ENCODE data around the gene JTB. TPM values are rescaled to one million over a fixed set of nuclear protein-coding genes. Genes with fewer than 3 reads are reported as not detected.

Gene JTB
- total and polyA plus RNA-seq, 9 donors, result 77.5 to 207 (median 88.6) TPM

DNA sequence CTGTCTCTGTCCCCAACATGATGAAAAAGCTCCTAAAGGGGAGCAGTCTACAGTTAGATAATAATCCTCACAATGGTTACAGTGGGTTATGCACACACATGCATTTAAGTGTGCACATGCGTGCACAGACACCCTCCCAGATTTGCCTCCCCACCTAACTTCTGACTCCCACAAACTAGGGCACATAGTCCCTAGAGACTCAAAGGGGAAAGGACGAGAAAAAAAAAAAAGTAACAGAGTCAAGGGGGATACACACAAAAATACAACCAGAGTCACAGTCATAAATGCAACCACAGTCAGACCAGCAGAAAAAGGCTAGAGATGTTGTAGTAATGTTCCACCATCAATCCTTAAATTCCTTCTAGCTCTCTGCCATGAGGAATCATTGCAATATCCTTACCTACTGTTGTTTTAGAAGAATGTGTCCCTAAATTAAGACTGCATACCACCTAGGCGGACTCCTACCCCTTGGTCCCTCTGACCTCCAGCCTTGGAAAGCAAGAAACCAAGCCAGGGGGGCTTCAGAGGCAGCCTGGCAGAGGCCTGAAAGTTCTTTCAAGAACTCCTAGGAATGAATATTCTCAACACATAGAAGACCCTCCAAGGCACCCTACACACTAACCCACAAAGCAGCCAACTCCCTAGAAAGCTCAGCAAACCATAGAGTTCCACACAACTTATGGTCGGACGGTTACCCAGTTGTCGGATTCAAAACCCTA is 20.3 kb downstream of the JTB start:
- Histone ChIP-seq H3K27me3 (no peaks in the 10 kb centered on the region), H3K9me3 (no peaks in the 10 kb centered on the region), H3K36me3 (no peaks in the 10 kb centered on the region), H3K27ac (no peak overlapping the region), H3K4me1 (ENCODE audit: insufficient read depth) (peaks cover 25% of the 10 kb centered on the region), H3K4me3 (peak overlapping the region; percentile 72)
- TF ChIP-seq POLR2A (IDR thresholded peaks at IDR 0.05) (no peak), EP300 (IDR thresholded peaks at IDR 0.05) (no peak), CTCF (IDR thresholded peaks at IDR 0.05) (no peak)
- intact Hi-C loops (cut with DNase I), result loop anchor here in 1 of 4 donors (10.0 kb wide), 1 partner anchor 162 kb away; no protein-coding TSS in a partner anchor
- DNase-seq, result no peak
- WGBS, 3 donors, result 17 to 35% (median 27%) methylated on average over 6 of the region's 6 CpGs

DNA sequence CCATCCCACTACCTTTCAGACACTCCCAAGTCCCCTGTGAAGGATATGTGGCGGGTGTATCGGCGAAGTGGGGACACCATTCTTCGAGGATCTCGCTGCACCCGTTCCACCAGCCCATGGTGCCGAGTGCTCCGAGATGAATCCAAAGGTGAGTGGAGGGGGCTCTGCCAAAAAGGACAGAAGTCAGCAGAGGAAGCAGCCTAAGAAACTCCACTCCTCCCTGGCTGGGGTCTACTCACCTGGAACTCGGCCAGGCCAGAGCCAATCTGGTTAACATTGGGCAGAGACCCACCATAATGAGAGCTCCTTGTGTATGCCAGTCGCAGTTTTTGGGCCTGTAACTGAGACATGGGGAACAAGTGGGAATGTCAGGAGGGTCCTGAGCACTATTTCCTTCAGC is 22.6 kb downstream of the JTB start:
- no peaks in the 10 kb centered on the region for H3K9me3 ChIP-seq
- TF ChIP-seq CTCF (IDR thresholded peaks at IDR 0.05) (no peak), EP300 (IDR thresholded peaks at IDR 0.05) (no peak), POLR2A (IDR thresholded peaks at IDR 0.05) (no peak)
- no peaks in the 10 kb centered on the region for H3K36me3 ChIP-seq
- intact Hi-C loops (cut with DNase I), result loop anchor here in 1 of 4 donors (10.0 kb wide), 1 partner anchor 160 kb away; no protein-coding TSS in a partner anchor
- no peaks in the 10 kb centered on the region for H3K27me3 ChIP-seq
- no peak overlapping the region for H3K27ac ChIP-seq
- DNase-seq, result no peak
- H3K4me1 ChIP-seq (ENCODE audit: insufficient read depth), result peaks cover 19% of the 10 kb centered on the region
- 89 to 91% (median 91%) methylated on average over 10 of the region's 10 CpGs for WGBS, 3 donors
- H3K4me3 ChIP-seq, result no peak overlapping the region

- Histone ChIP-seq H3K27ac (no peak overlapping the region), H3K4me1 (ENCODE audit: insufficient read depth) (peaks cover 12% of the 10 kb centered on the region), H3K4me3 (no peak overlapping the region), H3K36me3 (no peaks in the 10 kb centered on the region), H3K27me3 (no peaks in the 10 kb centered on the region), H3K9me3 (no peaks in the 10 kb centered on the region)
- intact Hi-C loops (cut with DNase I), result loop anchor here in 1 of 4 donors (10.0 kb wide), 1 partner anchor 159 kb away; no protein-coding TSS in a partner anchor
- 70 to 76% (median 74%) methylated on average over 4 of the region's 4 CpGs for WGBS, 3 donors
- TF ChIP-seq POLR2A (IDR thresholded peaks at IDR 0.05) (no peak), EP300 (IDR thresholded peaks at IDR 0.05) (no peak), CTCF (IDR thresholded peaks at IDR 0.05) (no peak)
- no peak for DNase-seq
Measured at GRCh38 chr1:153953859-153954365, 23.6 kb downstream of the JTB start.

- no peak for TF ChIP-seq CTCF (IDR thresholded peaks at IDR 0.05)
- TF ChIP-seq POLR2A (IDR thresholded peaks at IDR 0.05), result no peak
- TF ChIP-seq EP300 (IDR thresholded peaks at IDR 0.05), result no peak
- intact Hi-C loops (cut with DNase I), result loop anchor here in 1 of 4 donors (10.0 kb wide), 1 partner anchor 157 kb away; no protein-coding TSS in a partner anchor
- peaks cover 8% of the 10 kb centered on the region for H3K4me1 ChIP-seq (ENCODE audit: insufficient read depth)
Measured at GRCh38 chr1:153951801-153952200, 25.7 kb downstream of the JTB start.

More at GRCh38 chr1:153951801-153952200, 25.7 kb downstream of the JTB start:
- H3K27me3 ChIP-seq, result no peaks in the 10 kb centered on the region
- H3K9me3 ChIP-seq, result no peaks in the 10 kb centered on the region
- 86 to 92% (median 87%) methylated on average over 2 of the region's 2 CpGs for WGBS, 3 donors
- no peak for DNase-seq
- H3K36me3 ChIP-seq, result no peaks in the 10 kb centered on the region
- H3K4me3 ChIP-seq, result no peak overlapping the region
- H3K27ac ChIP-seq, result no peak overlapping the region

All from ovary (tissue), 9 donors.